ENCODE results near the gene POLD3.

GRCh38 chr11:74568028-74568427 lies 24.4 kb upstream of the POLD3 start:
- no peak for TF ChIP-seq TAF1 (IDR thresholded peaks at IDR 0.05; ENCODE audit: borderline replicate concordance, insufficient read depth, low read length)
- TF ChIP-seq REST (IDR thresholded peaks at IDR 0.05; ENCODE audit: insufficient read depth in 1 of 2, low read depth in 2 of 2, low read length in 2 of 2), result no peak

All from PFSK-1 (cell line).